ENCODE results near the gene PPEF1.

- TF ChIP-seq CTCF (IDR thresholded peaks at IDR 0.05; ENCODE audit: control extremely low read depth in 1 of 3, insufficient read depth in 1 of 3, low read depth in 1 of 3, low read length in 3 of 3) (no peak), POLR2A (IDR thresholded peaks at IDR 0.05; ENCODE audit: control extremely low read depth in 1 of 2, low read depth in 2 of 2, low read length in 2 of 2) (no peak), BCL11A (IDR thresholded peaks at IDR 0.05; ENCODE audit: low read depth in 2 of 2, low read length in 2 of 2) (no peak), EP300 (IDR thresholded peaks at IDR 0.05; ENCODE audit: borderline replicate concordance in 1 of 2, low read depth in 2 of 2, low read length in 2 of 2) (no peak), CREB1 (IDR thresholded peaks at IDR 0.05) (no peak)
These were observed 50.8 kb downstream of the PPEF1 start for GRCh38 chrX:18757956-18758932.

All from H1 (cell line).